ENCODE data around the gene RYR1.

Gene RYR1

DNA sequence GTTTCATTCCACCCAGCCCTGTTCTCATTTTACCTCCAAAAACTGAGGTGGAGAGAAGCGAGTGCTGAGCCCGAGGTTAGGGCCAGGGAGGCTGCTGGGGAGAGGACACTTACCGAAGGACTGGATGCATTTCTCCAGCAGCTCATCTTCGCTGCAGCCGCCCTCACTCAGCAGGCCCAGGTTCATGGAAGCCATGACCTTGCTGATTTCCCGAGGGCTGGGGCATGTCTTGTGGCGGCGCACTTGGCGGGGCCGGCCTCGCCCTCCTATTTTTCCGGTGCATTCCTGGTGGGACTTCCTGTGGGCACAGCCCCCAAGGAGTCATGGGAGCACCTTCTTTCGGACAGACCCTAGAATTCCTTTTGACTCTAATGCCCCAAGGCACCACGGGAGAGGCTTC is 11.6 kb upstream of the RYR1 start:
- Histone ChIP-seq H3K4me3 (ENCODE audit: low read length) (no peak overlapping the region), H3K27ac (ENCODE audit: low read depth, low read length) (no peak overlapping the region), H3F3A (ENCODE audit: control insufficient read depth, insufficient read depth) (peaks cover 4% of the 10 kb centered on the region), H3K36me3 (ENCODE audit: control insufficient read depth, low read length) (no peaks in the 10 kb centered on the region), H3K9me2 (replicated peaks; ENCODE audit: control insufficient read depth, low read length) (no peaks in the 10 kb centered on the region), H3K27me3 (ENCODE audit: control insufficient read depth, low read length) (no peaks in the 10 kb centered on the region), H3K9me3 (ENCODE audit: control insufficient read depth, insufficient read depth, low read length) (no peaks in the 10 kb centered on the region), H4K20me1 (ENCODE audit: control insufficient read depth, insufficient read depth, low read depth, low read length) (no peaks in the 10 kb centered on the region), H3K4me2 (ENCODE audit: low read length) (no peak overlapping the region), H3K79me2 (ENCODE audit: control insufficient read depth, low read length) (no peaks in the 10 kb centered on the region), H3K4me1 (ENCODE audit: control insufficient read depth, low read length) (peaks cover 34% of the 10 kb centered on the region)
- TF ChIP-seq EZH2phosphoT487 (IDR thresholded peaks at IDR 0.05; ENCODE audit: borderline replicate concordance, low read length) = no peak
- TF ChIP-seq, protein P1, sequence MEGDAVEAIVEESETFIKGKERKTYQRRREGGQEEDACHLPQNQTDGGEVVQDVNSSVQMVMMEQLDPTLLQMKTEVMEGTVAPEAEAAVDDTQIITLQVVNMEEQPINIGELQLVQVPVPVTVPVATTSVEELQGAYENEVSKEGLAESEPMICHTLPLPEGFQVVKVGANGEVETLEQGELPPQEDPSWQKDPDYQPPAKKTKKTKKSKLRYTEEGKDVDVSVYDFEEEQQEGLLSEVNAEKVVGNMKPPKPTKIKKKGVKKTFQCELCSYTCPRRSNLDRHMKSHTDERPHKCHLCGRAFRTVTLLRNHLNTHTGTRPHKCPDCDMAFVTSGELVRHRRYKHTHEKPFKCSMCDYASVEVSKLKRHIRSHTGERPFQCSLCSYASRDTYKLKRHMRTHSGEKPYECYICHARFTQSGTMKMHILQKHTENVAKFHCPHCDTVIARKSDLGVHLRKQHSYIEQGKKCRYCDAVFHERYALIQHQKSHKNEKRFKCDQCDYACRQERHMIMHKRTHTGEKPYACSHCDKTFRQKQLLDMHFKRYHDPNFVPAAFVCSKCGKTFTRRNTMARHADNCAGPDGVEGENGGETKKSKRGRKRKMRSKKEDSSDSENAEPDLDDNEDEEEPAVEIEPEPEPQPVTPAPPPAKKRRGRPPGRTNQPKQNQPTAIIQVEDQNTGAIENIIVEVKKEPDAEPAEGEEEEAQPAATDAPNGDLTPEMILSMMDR (IDR thresholded peaks at IDR 0.05; ENCODE audit: low read depth, low read length, poor library complexity, severe bottlenecking) = no peak

DNA sequence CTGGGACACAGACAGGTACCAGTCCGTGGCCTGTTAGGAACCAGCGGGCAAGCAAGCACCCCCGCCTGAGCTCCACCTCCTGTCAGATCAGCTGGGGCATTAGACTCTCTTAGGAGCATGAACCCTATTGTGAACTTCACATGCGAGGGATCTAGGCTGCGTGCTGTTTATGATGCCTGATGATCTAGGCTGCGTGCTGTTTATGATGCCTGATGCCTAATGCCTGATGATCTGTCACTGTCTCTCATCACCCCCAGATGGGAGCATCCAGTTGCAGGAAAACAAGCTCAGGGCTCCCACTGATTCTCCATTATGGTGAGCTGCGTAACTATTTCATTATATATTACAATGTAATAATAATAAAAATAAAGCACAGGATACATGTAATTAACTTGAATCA is 11.1 kb upstream of the RYR1 start:
- Histone ChIP-seq H3K36me3 (ENCODE audit: control insufficient read depth, low read length) (no peaks in the 10 kb centered on the region), H3K79me2 (ENCODE audit: control insufficient read depth, low read length) (no peaks in the 10 kb centered on the region), H3K4me3 (ENCODE audit: low read length) (no peak overlapping the region), H3K27me3 (ENCODE audit: control insufficient read depth, low read length) (peaks cover 1% of the 10 kb centered on the region; the same call in 1 of the 2 replicates), H3K4me1 (ENCODE audit: control insufficient read depth, low read length) (peaks cover 30% of the 10 kb centered on the region), H3F3A (ENCODE audit: control insufficient read depth, insufficient read depth) (peaks cover 4% of the 10 kb centered on the region), H3K9me2 (replicated peaks; ENCODE audit: control insufficient read depth, low read length) (no peaks in the 10 kb centered on the region), H4K20me1 (ENCODE audit: control insufficient read depth, insufficient read depth, low read depth, low read length) (no peaks in the 10 kb centered on the region), H3K27ac (ENCODE audit: low read depth, low read length) (no peak overlapping the region), H3K9me3 (ENCODE audit: control insufficient read depth, insufficient read depth, low read length) (no peaks in the 10 kb centered on the region), H3K4me2 (ENCODE audit: low read length) (no peak overlapping the region)
- TF ChIP-seq EZH2phosphoT487 (IDR thresholded peaks at IDR 0.05; ENCODE audit: borderline replicate concordance, low read length) = no peak
- TF ChIP-seq, protein P1 (IDR thresholded peaks at IDR 0.05; ENCODE audit: low read depth, low read length, poor library complexity, severe bottlenecking) = no peak

DNA sequence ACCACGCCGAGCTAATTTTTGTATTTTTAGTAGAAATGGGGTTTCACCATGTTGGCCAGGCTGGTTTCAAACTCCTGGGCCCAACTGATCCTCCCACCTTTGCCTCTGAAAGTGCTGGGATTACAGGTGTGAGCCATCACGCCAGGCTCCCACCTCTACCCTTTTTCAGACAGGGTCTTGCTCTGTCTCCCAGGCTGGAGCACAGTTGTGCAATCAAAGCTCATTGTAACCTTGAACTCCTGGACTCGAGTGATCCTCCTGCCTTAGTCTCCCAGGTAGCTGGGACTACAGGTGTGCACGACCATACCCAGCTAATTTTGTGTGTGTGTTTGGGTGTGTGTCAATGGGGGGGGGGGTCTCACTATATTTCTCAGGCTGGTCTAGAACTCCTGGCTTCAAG is 9.2 kb upstream of the RYR1 start:
- no peaks in the 10 kb centered on the region; the same call in 1 of the 2 replicates for H3F3A ChIP-seq (ENCODE audit: control insufficient read depth, insufficient read depth)
- no peaks in the 10 kb centered on the region for H3K9me2 ChIP-seq (replicated peaks; ENCODE audit: control insufficient read depth, low read length)
- H4K20me1 ChIP-seq (ENCODE audit: control insufficient read depth, insufficient read depth, low read depth, low read length) = no peaks in the 10 kb centered on the region
- no peaks in the 10 kb centered on the region for H3K9me3 ChIP-seq (ENCODE audit: control insufficient read depth, insufficient read depth, low read length)
- no peak overlapping the region for H3K4me2 ChIP-seq (ENCODE audit: low read length)
- no peak overlapping the region for H3K27ac ChIP-seq (ENCODE audit: low read depth, low read length)
- no peak for TF ChIP-seq EZH2phosphoT487 (IDR thresholded peaks at IDR 0.05; ENCODE audit: borderline replicate concordance, low read length)
- TF ChIP-seq, protein P1 (IDR thresholded peaks at IDR 0.05; ENCODE audit: low read depth, low read length, poor library complexity, severe bottlenecking) = no peak
- peaks cover 14% of the 10 kb centered on the region for H3K4me1 ChIP-seq (ENCODE audit: control insufficient read depth, low read length)
- no peaks in the 10 kb centered on the region for H3K36me3 ChIP-seq (ENCODE audit: control insufficient read depth, low read length)
- H3K4me3 ChIP-seq (ENCODE audit: low read length) = no peak overlapping the region
- peaks cover 5% of the 10 kb centered on the region; the same call in 1 of the 2 replicates for H3K27me3 ChIP-seq (ENCODE audit: control insufficient read depth, low read length)
- H3K79me2 ChIP-seq (ENCODE audit: control insufficient read depth, low read length) = no peaks in the 10 kb centered on the region
